ENCODE data around the gene CLDN5.

CLDN5 gene

GRCh38 chr22:19522190-19522880, 1.9 kb downstream of the CLDN5 start:
- no peak for DNase-seq (ENCODE audit: low read depth)

GRCh38 chr22:19520566-19521305, 3.5 kb downstream of the CLDN5 start:
- no peak for DNase-seq (ENCODE audit: low read depth)

- DNase-seq (ENCODE audit: low read depth) = no peak
Observed at GRCh38 chr22:19520007-19520406, 4.2 kb downstream of the CLDN5 start.

- DNase-seq (ENCODE audit: low read depth) = no peak
Observed at GRCh38 chr22:19519041-19519926, 4.9 kb downstream of the CLDN5 start.

- no peak for DNase-seq (ENCODE audit: low read depth)
Observed at GRCh38 chr22:19518635-19519034, 5.6 kb downstream of the CLDN5 start.

- DNase-seq (ENCODE audit: low read depth) = no peak
Observed at GRCh38 chr22:19517919-19518611, 6.1 kb downstream of the CLDN5 start.

- DNase-seq (ENCODE audit: low read depth) = no peak
Observed at GRCh38 chr22:19517171-19517500, 7.1 kb downstream of the CLDN5 start.

- DNase-seq (ENCODE audit: low read depth) = no peak
Observed at GRCh38 chr22:19516378-19517170, 7.6 kb downstream of the CLDN5 start.

- no peak for DNase-seq (ENCODE audit: low read depth)
Observed at GRCh38 chr22:19515654-19516377, 8.4 kb downstream of the CLDN5 start.

- DNase-seq (ENCODE audit: low read depth) = no peak
Observed at GRCh38 chr22:19514831-19515565, 9.2 kb downstream of the CLDN5 start.

GRCh38 chr22:19513823-19514222, 10.4 kb downstream of the CLDN5 start:
- DNase-seq (ENCODE audit: low read depth) = no peak

GRCh38 chr22:19510919-19511341, 13.3 kb downstream of the CLDN5 start:
- DNase-seq (ENCODE audit: low read depth) = no peak

GRCh38 chr22:19509923-19510322, 14.3 kb downstream of the CLDN5 start:
- no peak for DNase-seq (ENCODE audit: low read depth)

GRCh38 chr22:19509191-19509590, 15.0 kb downstream of the CLDN5 start:
- DNase-seq (ENCODE audit: low read depth) = no peak

- DNase-seq (ENCODE audit: low read depth) = no peak
Observed at GRCh38 chr22:19508024-19508776, 16.0 kb downstream of the CLDN5 start.

- DNase-seq (ENCODE audit: low read depth) = no peak
Observed at GRCh38 chr22:19507534-19507861, 16.7 kb downstream of the CLDN5 start.

- DNase-seq (ENCODE audit: low read depth) = no peak
Observed at GRCh38 chr22:19506212-19506611, 18.0 kb downstream of the CLDN5 start.

- DNase-seq (ENCODE audit: low read depth) = no peak
Observed at GRCh38 chr22:19505735-19506126, 18.5 kb downstream of the CLDN5 start.

Data from stimulated activated CD8-positive, alpha-beta memory T cell treated with anti-CD3 and anti-CD28 coated beads, Interleukin-15, amount 100 ng/mL, for 24 hours (primary cell).